IPS-18c (cell line): ENCODE measurements around the gene SGTA.
"Not testable (repeated sequence)": the region's sequence is repeated elsewhere in the genome, so short reads cannot be mapped to it uniquely, and the experiment has no call there.

ENCODE experiments used
- H3K4me3 ChIP-seq: 2 replicates; pipeline ENCODE4 v1.7.0; 2013; ENCODE audit warnings: low read depth, mild to moderate bottlenecking, low read length, moderate library complexity; ENCODE audit not compliant: insufficient read depth
- H3K9me3 ChIP-seq: one replicate; pipeline ENCODE4 v1.6.1; 2013; ENCODE audit warnings: mild to moderate bottlenecking, low read length, moderate library complexity; ENCODE audit not compliant: control insufficient read depth, insufficient read depth

SGTA gene

DNA sequence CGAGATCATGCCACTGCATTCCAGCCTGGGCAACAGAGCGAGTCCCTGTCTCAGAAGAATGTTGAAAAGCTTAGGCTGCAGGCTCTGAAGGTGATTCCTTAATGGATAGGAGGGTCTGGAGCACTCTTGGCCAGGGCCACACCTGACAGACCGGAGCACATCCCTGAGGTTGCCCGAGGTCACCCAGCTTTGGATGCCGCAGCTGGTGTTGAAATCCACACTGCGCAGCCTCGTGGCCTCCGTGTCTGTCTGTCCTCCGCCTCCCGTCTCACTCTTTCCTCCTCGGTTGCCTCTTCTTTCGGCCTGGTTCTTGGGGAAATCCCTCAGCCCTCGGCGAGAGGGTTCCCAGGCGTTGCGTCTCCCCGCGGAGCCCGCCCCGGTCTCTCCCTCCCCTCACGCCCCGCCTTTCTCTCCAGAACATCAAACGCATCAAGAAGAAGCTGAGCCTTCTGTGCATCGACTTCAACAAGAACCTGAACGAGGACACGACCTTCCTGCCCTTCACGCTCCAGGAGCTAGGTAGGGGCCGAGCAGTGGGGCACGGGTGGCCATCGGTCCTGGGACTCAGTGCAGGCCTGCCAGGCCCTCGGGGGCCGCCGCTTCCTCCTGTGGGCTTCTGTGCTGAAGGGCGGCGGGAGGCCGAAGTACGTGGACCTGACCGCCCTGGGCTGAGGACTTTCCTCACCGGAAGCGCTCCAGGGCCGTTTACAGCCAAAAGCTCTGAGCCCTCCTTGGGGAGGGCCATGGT lies 16.4 kb upstream of the SGTA start:
- no peaks in the 10 kb centered on the region for H3K9me3 ChIP-seq
- no peak overlapping the region for H3K4me3 ChIP-seq

DNA sequence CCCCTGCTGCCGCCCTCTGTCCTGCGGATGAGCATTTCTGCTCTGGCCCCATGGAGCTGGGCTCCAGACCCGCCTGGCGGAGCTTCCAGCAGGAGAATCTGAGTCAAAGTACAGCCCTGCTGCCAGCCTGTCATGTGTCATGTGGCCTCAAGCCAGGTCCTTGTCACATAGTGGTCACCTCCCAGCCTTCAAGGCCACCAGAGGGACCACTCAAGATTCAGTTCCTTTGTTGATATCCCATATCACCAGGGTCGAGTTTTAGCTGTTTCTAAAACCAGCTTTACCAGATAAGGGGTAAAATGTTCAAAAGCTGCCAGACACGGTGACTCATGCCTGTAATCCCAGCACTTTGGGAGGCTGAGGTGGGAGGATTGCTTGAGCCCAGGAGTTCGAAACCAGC lies 15.7 kb upstream of the SGTA start:
- H3K9me3 ChIP-seq, result no peaks in the 10 kb centered on the region

GRCh38 chr19:2798158-2798685 lies 15.1 kb upstream of the SGTA start:
- no peaks in the 10 kb centered on the region for H3K9me3 ChIP-seq
- no peak overlapping the region for H3K4me3 ChIP-seq

More for the DNA sequence above, 15.7 kb upstream of the SGTA start:
- H3K4me3 ChIP-seq, result no peak overlapping the region

- H3K9me3 ChIP-seq, result no peaks in the 10 kb centered on the region
Measured at GRCh38 chr19:2797280-2797679, 14.2 kb upstream of the SGTA start.

DNA sequence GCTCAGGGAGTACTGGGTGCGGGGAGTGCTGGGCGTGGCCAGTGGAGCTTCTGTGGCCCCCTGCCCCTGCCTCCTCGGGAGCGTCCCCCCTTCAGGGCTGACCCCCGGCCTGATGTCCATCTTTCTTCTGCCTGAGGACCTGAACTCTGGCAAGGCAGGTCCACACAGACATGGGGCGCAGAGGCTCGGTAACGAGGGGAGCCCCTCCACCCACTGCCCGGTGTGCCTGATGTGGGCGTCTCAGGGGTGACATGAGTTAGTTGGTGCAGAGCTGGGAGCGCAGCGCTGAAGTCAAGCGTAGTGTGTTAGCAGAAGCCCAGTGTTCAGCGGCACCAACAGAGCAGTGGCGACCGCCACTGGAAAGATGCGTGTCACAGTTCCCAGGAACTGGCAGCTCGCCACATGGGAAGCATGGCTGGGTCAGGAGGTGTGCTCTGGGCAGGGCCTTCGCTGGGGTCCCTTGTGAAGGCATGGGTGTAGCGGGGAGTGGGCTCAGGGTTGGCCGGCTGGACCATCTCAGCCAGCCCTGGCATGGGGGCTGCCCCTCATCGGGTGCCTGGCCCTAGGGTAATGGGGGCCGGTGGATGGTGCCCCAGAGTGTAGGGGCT lies 13.7 kb upstream of the SGTA start:
- no peak overlapping the region for H3K4me3 ChIP-seq
- H3K9me3 ChIP-seq, result no peaks in the 10 kb centered on the region

More at GRCh38 chr19:2797280-2797679, 14.2 kb upstream of the SGTA start:
- H3K4me3 ChIP-seq, result no peak overlapping the region

- H3K9me3 ChIP-seq, result no peaks in the 10 kb centered on the region
- H3K4me3 ChIP-seq, result no peak overlapping the region
Measured at GRCh38 chr19:2795827-2796658, 13.0 kb upstream of the SGTA start.

DNA sequence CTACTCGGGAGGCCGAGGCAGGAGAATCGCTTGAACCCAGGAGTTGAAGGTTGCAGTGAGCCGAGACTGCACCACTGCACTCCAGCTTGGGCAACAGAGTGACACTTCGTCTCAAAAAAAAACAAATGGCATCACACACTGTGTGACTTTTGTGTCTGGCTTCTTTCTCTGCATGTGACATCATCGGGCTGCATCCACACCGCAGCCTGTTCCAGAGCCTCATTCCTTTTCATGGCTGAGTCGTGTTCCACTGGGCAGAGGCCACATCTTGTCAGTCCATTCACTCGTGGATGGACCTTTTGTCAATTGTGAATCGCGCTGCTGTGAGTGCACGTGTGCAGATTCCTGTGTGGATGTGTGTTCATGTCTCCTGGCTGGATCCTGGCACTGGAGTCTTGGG lies 10.5 kb upstream of the SGTA start:
- Histone ChIP-seq H3K4me3 (no peak overlapping the region), H3K9me3 (no peaks in the 10 kb centered on the region)

DNA sequence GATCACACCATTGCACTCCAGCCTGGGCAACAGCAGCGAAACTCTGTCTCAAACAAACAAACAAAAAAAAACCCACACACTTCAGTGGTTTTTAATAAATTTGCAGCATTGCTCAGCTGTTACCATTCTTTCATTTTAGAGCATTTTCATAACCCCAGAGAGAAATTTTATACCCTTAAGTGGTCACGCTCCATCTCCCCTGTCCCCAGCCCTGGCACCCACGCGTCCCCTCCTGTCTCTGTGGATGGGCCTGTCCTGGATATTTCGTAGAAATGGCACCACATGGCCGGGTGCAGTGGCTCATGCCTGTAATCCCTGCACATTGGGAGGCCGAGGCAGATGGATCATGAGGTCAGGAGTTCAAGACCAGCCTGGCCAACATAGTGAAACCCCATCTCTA lies 10.1 kb upstream of the SGTA start:
- Histone ChIP-seq H3K4me3 (no peak overlapping the region), H3K9me3 (no peaks in the 10 kb centered on the region)

- H3K9me3 ChIP-seq, H3K4me3 ChIP-seq: not testable (repeated sequence)
Measured at GRCh38 chr19:2792666-2793065, 9.6 kb upstream of the SGTA start.

GRCh38 chr19:2791876-2792275 lies 8.8 kb upstream of the SGTA start:
- Histone ChIP-seq H3K4me3 (no peak overlapping the region), H3K9me3 (no peaks in the 10 kb centered on the region)

DNA sequence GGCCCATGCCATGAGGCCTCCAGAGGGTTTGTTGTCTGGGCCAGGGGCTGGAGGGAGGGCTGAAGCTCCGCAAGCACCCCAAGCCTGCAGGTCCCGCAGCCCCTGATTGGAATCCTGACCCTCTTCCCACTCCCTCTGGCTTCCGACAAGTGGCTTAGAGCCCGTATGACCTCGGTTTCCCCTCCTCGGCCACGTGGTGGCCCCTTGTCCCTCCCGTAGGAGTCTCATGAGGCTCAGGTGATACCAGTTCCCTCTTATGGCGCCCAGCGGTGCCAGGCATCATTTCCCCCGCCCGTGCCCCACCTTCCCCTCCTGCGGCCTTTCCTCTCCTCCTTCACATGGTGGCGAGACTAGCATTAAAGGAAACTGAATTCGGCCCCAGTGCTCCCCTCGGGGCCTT lies 8.4 kb upstream of the SGTA start:
- Histone ChIP-seq H3K4me3 (no peak overlapping the region), H3K9me3 (no peaks in the 10 kb centered on the region)

DNA sequence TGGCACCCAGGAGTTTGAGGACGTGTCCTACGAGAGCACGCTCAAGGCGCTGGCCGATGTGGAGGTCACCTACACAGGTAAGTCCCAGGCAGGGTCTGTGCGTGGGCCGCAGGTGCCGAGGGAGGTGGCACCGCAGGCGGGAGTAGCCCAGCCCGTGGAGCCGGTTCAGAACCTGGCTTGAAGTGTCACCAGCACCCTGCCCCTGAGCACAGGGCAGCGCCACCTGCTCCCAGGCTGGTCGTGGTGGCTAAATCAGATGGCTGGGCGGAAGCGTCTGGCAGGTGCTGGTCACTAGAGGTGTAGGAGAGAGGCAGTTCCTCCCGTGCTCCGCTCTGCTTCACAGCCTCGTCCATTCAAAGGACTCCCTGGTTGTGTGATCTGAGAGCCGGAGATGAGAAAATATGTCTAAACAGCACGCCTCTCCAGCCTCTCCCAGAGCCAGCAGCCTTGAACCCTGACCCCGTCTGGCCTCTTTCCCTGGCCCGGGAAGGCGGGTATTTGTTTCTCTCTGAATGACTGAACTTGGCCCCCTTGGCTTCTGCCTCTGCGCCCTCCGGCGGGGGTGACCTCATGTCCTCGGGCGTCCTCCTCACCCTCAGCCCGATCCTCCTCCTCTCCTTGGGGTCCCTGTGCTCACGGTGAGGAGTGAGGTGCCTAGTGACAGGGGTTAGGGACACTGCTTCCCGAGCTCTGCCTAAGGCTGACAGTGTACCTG lies 7.6 kb upstream of the SGTA start:
- Histone ChIP-seq H3K4me3 (no peak overlapping the region), H3K9me3 (no peaks in the 10 kb centered on the region)

DNA sequence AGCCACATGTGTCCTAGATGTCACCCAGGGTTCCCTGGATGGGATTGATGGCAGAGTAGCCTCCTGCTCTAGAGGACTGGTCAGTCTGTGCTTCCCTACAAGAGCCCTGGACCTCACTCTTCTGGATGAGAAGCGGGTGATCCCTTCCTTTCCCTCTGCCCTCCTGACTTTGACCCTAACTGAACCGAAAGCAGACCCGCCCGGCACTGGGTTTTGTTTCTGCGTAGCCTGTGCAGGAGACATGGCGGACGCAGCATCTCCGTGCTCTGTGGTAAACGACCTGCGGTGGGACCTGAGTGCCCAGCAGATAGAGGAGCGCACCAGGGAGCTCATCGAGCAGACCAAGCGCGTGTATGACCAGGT lies 7.1 kb upstream of the SGTA start:
- Histone ChIP-seq H3K9me3 (no peaks in the 10 kb centered on the region), H3K4me3 (no peak overlapping the region)

DNA sequence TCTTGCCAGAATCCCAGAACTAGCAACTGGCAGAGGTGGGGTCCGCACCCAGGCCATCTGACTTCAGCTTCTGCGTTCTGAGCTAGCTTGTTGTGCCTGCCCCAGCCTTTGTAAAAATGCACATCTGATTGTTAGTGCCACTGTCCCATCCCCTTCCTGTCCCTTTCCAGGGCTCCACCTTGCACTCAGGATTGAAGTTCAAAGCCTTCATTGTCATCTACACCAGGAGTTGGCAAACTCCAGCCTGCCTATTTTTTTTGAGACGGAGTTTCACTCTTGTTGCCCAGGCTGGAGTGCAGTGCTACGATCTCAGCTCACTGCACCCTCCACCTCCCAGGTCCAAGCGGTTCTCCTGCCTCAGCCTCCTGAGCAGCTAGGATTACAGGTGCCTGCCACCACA lies 5.2 kb upstream of the SGTA start:
- Histone ChIP-seq H3K9me3 (no peaks in the 10 kb centered on the region), H3K4me3 (no peak overlapping the region)

- Histone ChIP-seq H3K9me3 (peaks cover 2% of the 10 kb centered on the region), H3K4me3 (no peak overlapping the region)
Measured at GRCh38 chr19:2787115-2787514, 4.0 kb upstream of the SGTA start.

- peak within 1 kb of the TSS; percentile 91 for H3K4me3 ChIP-seq
- H3K9me3 ChIP-seq, result peaks cover 2% of the 10 kb centered on the region
Measured at GRCh38 chr19:2785244-2785997, 2.3 kb upstream of the SGTA start, which contains the start of gene THOP1. Gene THOP1, plus strand, starts transcription at chr19:2785503. Its CDS starts 160 bp downstream, at chr19:2785663.

DNA sequence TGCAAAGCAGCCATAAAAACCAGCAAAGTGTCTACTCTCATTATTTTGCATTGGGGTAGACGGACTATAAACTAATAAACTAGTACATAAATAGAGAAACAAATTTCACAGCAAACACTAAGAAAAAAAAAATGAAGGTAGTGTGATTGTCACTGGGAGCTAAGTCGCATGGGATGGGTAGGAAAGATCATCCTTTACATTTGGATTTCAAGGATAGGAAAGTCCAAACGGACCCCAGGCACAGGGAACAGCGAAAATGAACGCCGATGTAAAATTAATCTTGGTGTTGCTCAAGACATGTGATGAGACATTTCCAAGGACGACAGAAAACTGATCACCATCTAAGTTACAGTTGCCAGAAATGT lies 690 bp upstream of the SGTA start:
- Histone ChIP-seq H3K9me3 (peaks cover 2% of the 10 kb centered on the region), H3K4me3 (no peak overlapping the region)
